Measurements from ENCODE around the gene NUP205. TPM values are rescaled to one million over a fixed set of nuclear protein-coding genes. Genes with fewer than 3 reads are reported as not detected.

NUP205 gene
- total and polyA plus RNA-seq, 2 of the 13 experiments (the other 11 are each of a cell fraction or from before 2014, with no cell fraction given), result 46.2 to 87.2 TPM

DNA sequence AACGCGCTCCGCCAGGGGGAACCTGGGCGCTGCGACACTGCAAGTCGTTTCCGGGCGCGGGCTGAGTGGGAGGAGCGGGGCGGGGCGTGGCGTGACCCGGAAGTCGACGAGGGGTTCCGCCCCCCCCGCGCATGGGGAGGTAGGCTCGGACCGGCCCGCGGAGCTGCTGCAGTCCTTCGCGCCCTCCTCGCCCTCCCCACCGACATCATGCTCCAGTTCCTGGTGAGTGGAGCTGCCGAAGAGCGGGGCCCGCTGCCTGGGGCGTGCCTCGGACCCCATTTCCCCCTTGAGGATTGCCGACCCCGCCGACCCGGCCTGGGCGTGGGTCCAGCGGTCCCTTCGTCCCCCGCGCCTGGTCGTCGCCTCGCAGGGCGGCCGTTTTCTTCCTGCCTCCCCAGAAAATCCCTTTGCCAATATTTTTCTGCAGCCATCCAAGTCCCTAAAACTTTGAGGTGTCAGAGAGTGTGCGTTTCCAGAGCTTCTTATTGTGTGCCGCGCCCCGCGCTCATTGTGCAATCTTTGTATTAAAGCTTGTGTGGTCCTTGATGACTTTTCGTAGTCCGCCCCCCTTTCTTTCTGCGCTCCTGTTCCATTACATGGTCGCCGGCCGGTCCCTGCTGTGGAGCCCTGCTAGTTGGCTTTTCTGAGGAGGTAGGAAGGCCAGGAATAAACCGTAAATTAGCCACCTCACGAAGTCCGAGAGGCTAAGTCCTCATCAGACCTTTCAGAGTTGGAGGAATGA is 104.8 kb downstream of the NUP205 start, which contains the start of gene STMP1 (continued):
- TF ChIP-seq, protein P1, sequence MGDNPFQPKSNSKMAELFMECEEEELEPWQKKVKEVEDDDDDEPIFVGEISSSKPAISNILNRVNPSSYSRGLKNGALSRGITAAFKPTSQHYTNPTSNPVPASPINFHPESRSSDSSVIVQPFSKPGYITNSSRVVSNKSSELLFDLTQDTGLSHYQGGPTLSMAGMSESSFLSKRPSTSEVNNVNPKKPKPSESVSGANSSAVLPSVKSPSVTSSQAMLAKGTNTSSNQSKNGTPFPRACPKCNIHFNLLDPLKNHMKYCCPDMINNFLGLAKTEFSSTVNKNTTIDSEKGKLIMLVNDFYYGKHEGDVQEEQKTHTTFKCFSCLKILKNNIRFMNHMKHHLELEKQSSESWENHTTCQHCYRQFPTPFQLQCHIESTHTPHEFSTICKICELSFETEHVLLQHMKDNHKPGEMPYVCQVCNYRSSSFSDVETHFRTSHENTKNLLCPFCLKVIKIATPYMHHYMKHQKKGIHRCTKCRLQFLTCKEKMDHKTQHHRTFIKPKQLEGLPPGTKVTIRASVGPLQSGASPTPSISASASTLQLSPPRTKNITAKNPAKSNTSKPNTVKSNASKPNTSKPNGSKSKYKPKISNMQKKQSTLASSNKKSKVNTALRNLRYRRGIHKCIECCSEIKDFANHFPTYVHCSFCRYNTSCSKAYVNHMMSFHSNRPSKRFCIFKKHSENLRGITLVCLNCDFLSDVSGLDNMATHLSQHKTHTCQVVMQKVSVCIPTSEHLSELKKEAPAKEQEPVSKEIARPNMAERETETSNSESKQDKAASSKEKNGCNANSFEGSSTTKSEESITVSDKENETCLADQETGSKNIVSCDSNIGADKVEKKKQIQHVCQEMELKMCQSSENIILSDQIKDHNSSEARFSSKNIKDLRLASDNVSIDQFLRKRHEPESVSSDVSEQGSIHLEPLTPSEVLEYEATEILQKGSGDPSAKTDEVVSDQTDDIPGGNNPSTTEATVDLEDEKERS (CRISPR knock-in tag; IDR thresholded peaks at IDR 0.05), result no peak
- TF ChIP-seq AGO1 (IDR thresholded peaks at IDR 0.05; ENCODE audit: low read depth, low read length, poor library complexity, severe bottlenecking) (peak; percentile 57), SYNCRIP (IDR thresholded peaks at IDR 0.05; ENCODE audit: insufficient read depth, low read depth, low read length) (no peak), ZSCAN22 (CRISPR knock-in tag; IDR thresholded peaks at IDR 0.05) (no peak), ZNF274 (CRISPR knock-in tag; IDR thresholded peaks at IDR 0.05) (peak; percentile 76; the same call in 1 of the 2 replicates), ZNF121 (CRISPR knock-in tag; IDR thresholded peaks at IDR 0.05) (0 out of 2 replicates have a peak, but pooled peaks have one; percentile 31), ISL2 (CRISPR knock-in tag; IDR thresholded peaks at IDR 0.05) (peak; percentile 77), ZNF607 (CRISPR knock-in tag; IDR thresholded peaks at IDR 0.05; ENCODE audit: borderline replicate concordance) (no peak), ZNF792 (CRISPR knock-in tag; IDR thresholded peaks at IDR 0.05) (peak; percentile 79; the same call in 1 of the 2 replicates), NCOA2 (CRISPR knock-in tag; IDR thresholded peaks at IDR 0.05) (no peak; the same call in 1 of the 2 replicates), MAFF (IDR thresholded peaks at IDR 0.05; ENCODE audit: low read depth, low read length) (no peak), TCF12 (IDR thresholded peaks at IDR 0.05) (no peak), TCF12 (CRISPR knock-in tag; IDR thresholded peaks at IDR 0.05) (no peak), KDM6A (CRISPR knock-in tag; IDR thresholded peaks at IDR 0.05; ENCODE audit: low read depth) (no peak)
- TF ChIP-seq, protein P2, sequence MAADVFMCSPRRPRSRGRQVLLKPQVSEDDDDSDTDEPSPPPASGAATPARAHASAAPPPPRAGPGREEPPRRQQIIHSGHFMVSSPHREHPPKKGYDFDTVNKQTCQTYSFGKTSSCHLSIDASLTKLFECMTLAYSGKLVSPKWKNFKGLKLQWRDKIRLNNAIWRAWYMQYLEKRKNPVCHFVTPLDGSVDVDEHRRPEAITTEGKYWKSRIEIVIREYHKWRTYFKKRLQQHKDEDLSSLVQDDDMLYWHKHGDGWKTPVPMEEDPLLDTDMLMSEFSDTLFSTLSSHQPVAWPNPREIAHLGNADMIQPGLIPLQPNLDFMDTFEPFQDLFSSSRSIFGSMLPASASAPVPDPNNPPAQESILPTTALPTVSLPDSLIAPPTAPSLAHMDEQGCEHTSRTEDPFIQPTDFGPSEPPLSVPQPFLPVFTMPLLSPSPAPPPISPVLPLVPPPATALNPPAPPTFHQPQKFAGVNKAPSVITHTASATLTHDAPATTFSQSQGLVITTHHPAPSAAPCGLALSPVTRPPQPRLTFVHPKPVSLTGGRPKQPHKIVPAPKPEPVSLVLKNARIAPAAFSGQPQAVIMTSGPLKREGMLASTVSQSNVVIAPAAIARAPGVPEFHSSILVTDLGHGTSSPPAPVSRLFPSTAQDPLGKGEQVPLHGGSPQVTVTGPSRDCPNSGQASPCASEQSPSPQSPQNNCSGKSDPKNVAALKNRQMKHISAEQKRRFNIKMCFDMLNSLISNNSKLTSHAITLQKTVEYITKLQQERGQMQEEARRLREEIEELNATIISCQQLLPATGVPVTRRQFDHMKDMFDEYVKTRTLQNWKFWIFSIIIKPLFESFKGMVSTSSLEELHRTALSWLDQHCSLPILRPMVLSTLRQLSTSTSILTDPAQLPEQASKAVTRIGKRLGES (CRISPR knock-in tag; IDR thresholded peaks at IDR 0.05; ENCODE audit: borderline replicate concordance), result peak; percentile 80; the same call in 1 of the 2 replicates
- TF ChIP-seq, protein P3, sequence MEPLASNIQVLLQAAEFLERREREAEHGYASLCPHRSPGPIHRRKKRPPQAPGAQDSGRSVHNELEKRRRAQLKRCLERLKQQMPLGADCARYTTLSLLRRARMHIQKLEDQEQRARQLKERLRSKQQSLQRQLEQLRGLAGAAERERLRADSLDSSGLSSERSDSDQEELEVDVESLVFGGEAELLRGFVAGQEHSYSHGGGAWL (CRISPR knock-in tag; IDR thresholded peaks at IDR 0.05), result peak; percentile 73; the same call in 1 of the 2 replicates
- TF ChIP-seq, protein P4, sequence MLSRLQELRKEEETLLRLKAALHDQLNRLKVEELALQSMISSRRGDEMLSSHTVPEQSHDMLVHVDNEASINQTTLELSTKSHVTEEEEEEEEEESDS (CRISPR knock-in tag; IDR thresholded peaks at IDR 0.05; ENCODE audit: borderline replicate concordance), result peak; percentile 62; the same call in 1 of the 2 replicates
- TF ChIP-seq, protein P5, sequence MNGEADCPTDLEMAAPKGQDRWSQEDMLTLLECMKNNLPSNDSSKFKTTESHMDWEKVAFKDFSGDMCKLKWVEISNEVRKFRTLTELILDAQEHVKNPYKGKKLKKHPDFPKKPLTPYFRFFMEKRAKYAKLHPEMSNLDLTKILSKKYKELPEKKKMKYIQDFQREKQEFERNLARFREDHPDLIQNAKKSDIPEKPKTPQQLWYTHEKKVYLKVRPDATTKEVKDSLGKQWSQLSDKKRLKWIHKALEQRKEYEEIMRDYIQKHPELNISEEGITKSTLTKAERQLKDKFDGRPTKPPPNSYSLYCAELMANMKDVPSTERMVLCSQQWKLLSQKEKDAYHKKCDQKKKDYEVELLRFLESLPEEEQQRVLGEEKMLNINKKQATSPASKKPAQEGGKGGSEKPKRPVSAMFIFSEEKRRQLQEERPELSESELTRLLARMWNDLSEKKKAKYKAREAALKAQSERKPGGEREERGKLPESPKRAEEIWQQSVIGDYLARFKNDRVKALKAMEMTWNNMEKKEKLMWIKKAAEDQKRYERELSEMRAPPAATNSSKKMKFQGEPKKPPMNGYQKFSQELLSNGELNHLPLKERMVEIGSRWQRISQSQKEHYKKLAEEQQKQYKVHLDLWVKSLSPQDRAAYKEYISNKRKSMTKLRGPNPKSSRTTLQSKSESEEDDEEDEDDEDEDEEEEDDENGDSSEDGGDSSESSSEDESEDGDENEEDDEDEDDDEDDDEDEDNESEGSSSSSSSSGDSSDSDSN (CRISPR knock-in tag; IDR thresholded peaks at IDR 0.05), result peak; percentile 95; the same call in 1 of the 2 replicates
- TF ChIP-seq, protein P6, sequence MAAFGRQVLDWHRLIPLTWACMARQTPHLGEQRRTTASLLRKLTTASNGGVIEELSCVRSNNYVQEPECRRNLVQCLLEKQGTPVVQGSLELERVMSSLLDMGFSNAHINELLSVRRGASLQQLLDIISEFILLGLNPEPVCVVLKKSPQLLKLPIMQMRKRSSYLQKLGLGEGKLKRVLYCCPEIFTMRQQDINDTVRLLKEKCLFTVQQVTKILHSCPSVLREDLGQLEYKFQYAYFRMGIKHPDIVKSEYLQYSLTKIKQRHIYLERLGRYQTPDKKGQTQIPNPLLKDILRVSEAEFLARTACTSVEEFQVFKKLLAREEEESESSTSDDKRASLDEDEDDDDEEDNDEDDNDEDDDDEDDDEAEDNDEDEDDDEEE (CRISPR knock-in tag; IDR thresholded peaks at IDR 0.05), result peak; percentile 85; the same call in 1 of the 2 replicates

Measured in HepG2 (cell line).